Jurkat, Clone E6-1 (cell line): ENCODE measurements around the gene SCGB1C2.

Source experiments
- DNase-seq: peaks from one replicate; pipeline ENCODE4 v3.0.0-alpha.2; 2011; ENCODE audit warnings: low read depth, low spot score
- H3K4me3 ChIP-seq: 2 replicates; pipeline ENCODE4 v1.5.1; 2011; ENCODE audit warnings: mild to moderate bottlenecking, low read length, control low read depth, moderate library complexity

Gene SCGB1C2

GRCh38 chr17:185445-186138 lies 48.2 kb downstream of the SCGB1C2 start:
- DNase-seq: no peak
- no peak overlapping the region for H3K4me3 ChIP-seq

DNA sequence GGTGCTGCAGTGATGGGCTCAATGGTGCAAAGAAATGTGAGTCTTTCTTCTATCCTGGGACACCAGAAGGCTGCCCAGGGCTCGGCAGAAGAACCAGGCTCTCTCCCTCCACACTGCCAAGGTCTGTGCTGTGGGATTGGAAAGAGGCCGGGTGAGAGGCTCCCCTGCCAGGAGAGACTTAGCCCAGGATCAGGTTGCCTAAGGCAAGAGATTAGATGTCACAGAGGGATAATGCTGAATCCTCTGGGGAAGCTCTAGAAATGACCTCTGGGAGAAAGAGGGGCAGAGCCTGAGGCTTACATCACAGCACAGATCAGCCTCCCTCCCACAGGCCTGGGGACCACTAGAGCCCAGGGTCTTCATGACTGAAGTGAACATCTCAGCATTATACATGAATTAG lies 49.8 kb downstream of the SCGB1C2 start:
- no peak for DNase-seq
- H3K4me3 ChIP-seq: no peak overlapping the region
